Muscle of leg (tissue), 11 donors: ENCODE results near the gene DTX3L. TPM values are rescaled to one million over a fixed set of nuclear protein-coding genes. Genes with fewer than 3 reads are reported as not detected.
"Not testable (repeated sequence)": the region's sequence is repeated elsewhere in the genome, so short reads cannot be mapped to it uniquely, and the experiment has no call there.

Experiments used
- DNase-seq: peaks from one replicate; pipeline ENCODE4 v3.0.0; 2013
- H3K27ac ChIP-seq: one replicate; pipeline ENCODE4 v1.5.1; 2013; ENCODE audit warnings: mild to moderate bottlenecking, low read length, control low read depth
- H3K27me3 ChIP-seq: one replicate; pipeline ENCODE4 v1.6.1; 2013; ENCODE audit warnings: low read length; ENCODE audit not compliant: control insufficient read depth, insufficient read depth
- H3K36me3 ChIP-seq: one replicate; pipeline ENCODE4 v1.6.1; 2013; ENCODE audit warnings: low read length; ENCODE audit not compliant: control insufficient read depth, insufficient read depth
- H3K4me1 ChIP-seq: one replicate; pipeline ENCODE4 v1.6.1; 2013; ENCODE audit warnings: low read length; ENCODE audit not compliant: control insufficient read depth, insufficient read depth
- H3K4me3 ChIP-seq: one replicate; pipeline ENCODE4 v1.5.1; 2013; ENCODE audit warnings: low read length, control low read depth
- H3K9me3 ChIP-seq: replicated peaks from 2 replicates; pipeline ENCODE4 v1.6.1; 2013; ENCODE audit warnings: low read depth, low read length; ENCODE audit not compliant: control insufficient read depth
- WGBS: methylation state at CpG from one replicate; pipeline ENCODE4 v1.1.5; 2013; ENCODE audit warnings: missing lambda C conversion rate; ENCODE audit not compliant: insufficient coverage; 5-methylcytosine and 5-hydroxymethylcytosine counted together
- polyA plus RNA-seq, 8 donors: library from polyadenylated mRNA; unstranded; fragments of 120-200 nt; gene quantifications; one replicate each; pipeline versions ENCODE4 v1.2.1 to v1.2.3, GENCODE V29; 2013; ENCODE audit warnings: inconsistent platforms in 1 of 8, low replicate concordance in 1 of 8; ENCODE audit not compliant: insufficient read length in 8 of 8, insufficient read depth in 1 of 8
- total RNA-seq: library from RNA; stranded (reverse); fragments of 120-200 nt; gene quantifications from one replicate; pipeline ENCODE4 v1.2.4, GENCODE V29; 2013

The DTX3L gene
- total and polyA plus RNA-seq, 9 donors: 5.5 to 9.3 (median 7.4) TPM

- Histone ChIP-seq H3K4me3 (no peak overlapping the region), H3K36me3 (peaks cover 54% of the 10 kb centered on the region), H3K4me1 (peaks cover 12% of the 10 kb centered on the region), H3K27me3 (no peaks in the 10 kb centered on the region), H3K27ac (no peak overlapping the region), H3K9me3 (no peaks in the 10 kb centered on the region)
- WGBS: 86% methylated on average over 1 of the region's 6 CpGs
- DNase-seq: no peak
Measured at GRCh38 chr3:122558605-122559004, 5.5 kb upstream of the DTX3L start.

GRCh38 chr3:122559906-122560305 lies 4.2 kb upstream of the DTX3L start:
- no peaks in the 10 kb centered on the region for H3K27me3 ChIP-seq
- H3K4me1 ChIP-seq: peaks cover 12% of the 10 kb centered on the region
- no peak overlapping the region for H3K27ac ChIP-seq
- H3K9me3 ChIP-seq: no peaks in the 10 kb centered on the region
- no peak overlapping the region for H3K4me3 ChIP-seq
- WGBS: 58% methylated on average over 3 of the region's 3 CpGs
- peaks cover 44% of the 10 kb centered on the region for H3K36me3 ChIP-seq
- DNase-seq: no peak

DNA sequence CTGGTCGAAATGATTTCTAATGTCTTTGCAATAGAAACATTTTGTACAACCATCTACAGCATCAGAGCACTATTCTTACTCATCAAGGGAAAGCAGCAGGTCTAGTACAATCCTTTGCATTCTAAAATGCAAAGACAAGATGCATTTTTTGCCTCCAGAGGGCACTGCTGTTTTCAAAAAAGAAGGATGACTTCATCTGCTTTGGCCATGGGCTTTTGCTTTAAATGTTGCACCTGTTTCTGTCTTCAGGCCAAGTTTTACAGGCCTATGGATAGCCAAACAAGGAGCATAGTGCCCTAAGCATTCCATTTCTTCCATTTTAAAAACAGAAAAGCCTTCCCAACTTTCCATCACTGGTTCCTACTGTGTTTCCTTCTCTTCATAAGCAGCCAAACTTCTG lies 3.5 kb upstream of the DTX3L start:
- Histone ChIP-seq H3K4me3 (no peak overlapping the region), H3K9me3 (no peaks in the 10 kb centered on the region), H3K36me3 (peaks cover 39% of the 10 kb centered on the region), H3K4me1 (peaks cover 13% of the 10 kb centered on the region), H3K27me3 (no peaks in the 10 kb centered on the region), H3K27ac (peak overlapping the region; percentile 59)
- 83% methylated on average over 1 of the region's 1 CpG for WGBS
- DNase-seq: peak; percentile 79

- H3K4me1 ChIP-seq: peaks cover 16% of the 10 kb centered on the region
- WGBS: 82% methylated on average over 3 of the region's 5 CpGs
- DNase-seq: no peak
- no peaks in the 10 kb centered on the region for H3K27me3 ChIP-seq
- peak overlapping the region; percentile 96 for H3K27ac ChIP-seq
- H3K9me3 ChIP-seq: no peaks in the 10 kb centered on the region
- peaks cover 39% of the 10 kb centered on the region for H3K36me3 ChIP-seq
- H3K4me3 ChIP-seq: peak overlapping the region; percentile 87
Measured at GRCh38 chr3:122562923-122563716, 1.0 kb upstream of the DTX3L start.

GRCh38 chr3:122563717-122564025 lies 467 bp upstream of the DTX3L start:
- peak overlapping the region; percentile 87 for H3K4me3 ChIP-seq
- H3K27ac ChIP-seq: peak overlapping the region; percentile 96
- DNase-seq: peak; percentile 26
- peaks cover 35% of the 10 kb centered on the region for H3K36me3 ChIP-seq
- peaks cover 16% of the 10 kb centered on the region for H3K4me1 ChIP-seq
- WGBS: no CpG with 5 or more reads among the region's 5 CpGs
- no peaks in the 10 kb centered on the region for H3K27me3 ChIP-seq
- H3K9me3 ChIP-seq: no peaks in the 10 kb centered on the region

GRCh38 chr3:122568131-122568530 lies 4.0 kb downstream of the DTX3L start:
- H3K9me3 ChIP-seq, H3K4me1 ChIP-seq, DNase-seq, H3K4me3 ChIP-seq, H3K27ac ChIP-seq, H3K27me3 ChIP-seq: not testable (repeated sequence)
- peaks cover 60% of the 10 kb centered on the region for H3K36me3 ChIP-seq
- no CpG with 5 or more reads among the region's 7 CpGs for WGBS

GRCh38 chr3:122568755-122569154 lies 4.6 kb downstream of the DTX3L start:
- peaks cover 63% of the 10 kb centered on the region for H3K36me3 ChIP-seq
- WGBS: 100% methylated on average over 1 of the region's 3 CpGs
- no peaks in the 10 kb centered on the region for H3K9me3 ChIP-seq
- DNase-seq: no peak
- H3K4me1 ChIP-seq: peaks cover 7% of the 10 kb centered on the region
- no peak overlapping the region for H3K4me3 ChIP-seq
- no peaks in the 10 kb centered on the region for H3K27me3 ChIP-seq
- H3K27ac ChIP-seq: no peak overlapping the region

DNA sequence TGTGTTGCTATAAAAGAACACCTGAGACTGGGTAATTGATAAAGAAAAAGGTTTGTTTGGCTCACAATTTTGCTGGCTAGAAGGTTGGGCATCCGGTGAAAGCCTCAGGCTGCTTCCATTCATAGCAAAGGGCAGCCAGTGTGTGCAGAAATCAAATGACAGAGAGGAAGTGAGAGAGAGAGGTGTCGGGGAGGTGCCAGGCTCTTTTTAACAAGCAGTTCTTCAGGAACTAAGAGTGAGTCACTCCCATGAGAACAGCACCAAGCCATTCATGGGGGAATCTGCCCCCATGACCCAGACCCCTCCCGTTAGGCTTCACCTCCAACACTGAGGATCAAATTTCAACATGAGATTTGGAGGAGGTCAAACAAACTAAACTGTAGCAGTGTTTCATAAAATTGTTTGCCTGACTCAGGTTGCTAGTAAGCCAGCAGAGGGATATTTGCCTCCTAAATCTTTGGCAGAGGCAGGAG lies 8.8 kb downstream of the DTX3L start:
- DNase-seq: peak; percentile 9
- Histone ChIP-seq H3K4me1 (peaks cover 5% of the 10 kb centered on the region), H3K27ac (no peak overlapping the region), H3K36me3 (peaks cover 39% of the 10 kb centered on the region), H3K9me3 (no peaks in the 10 kb centered on the region), H3K27me3 (peaks cover 5% of the 10 kb centered on the region), H3K4me3 (no peak overlapping the region)
- WGBS: 80% methylated on average over 1 of the region's 3 CpGs

- Histone ChIP-seq H3K9me3 (no peaks in the 10 kb centered on the region), H3K27me3 (peaks cover 5% of the 10 kb centered on the region), H3K36me3 (peaks cover 14% of the 10 kb centered on the region), H3K4me3 (no peak overlapping the region), H3K27ac (no peak overlapping the region), H3K4me1 (peaks cover 5% of the 10 kb centered on the region)
- peak; percentile 25 for DNase-seq
- WGBS: 55% methylated on average over 2 of the region's 8 CpGs
Measured at GRCh38 chr3:122576174-122576940, 12.2 kb downstream of the DTX3L start.

GRCh38 chr3:122577409-122578031 lies 13.4 kb downstream of the DTX3L start, which contains the start of gene PARP15:
Gene PARP15, plus strand, starts transcription at chr3:122577650. Its CDS starts 18 bp downstream, at chr3:122577668.
- WGBS: 2% methylated on average over 22 of the region's 40 CpGs
- H3K4me1 ChIP-seq: peaks cover 5% of the 10 kb centered on the region
- DNase-seq: peak; percentile 31
- peak within 1 kb of the TSS; percentile 51 for H3K4me3 ChIP-seq
- peaks cover 5% of the 10 kb centered on the region for H3K27me3 ChIP-seq
- H3K27ac ChIP-seq: no peak within 1 kb of the TSS
- H3K36me3 ChIP-seq: peaks cover 9% of the 10 kb centered on the region
- peaks cover 7% of the 10 kb centered on the region for H3K9me3 ChIP-seq
